ENCODE results near the gene MED16. TPM values are rescaled to one million over a fixed set of nuclear protein-coding genes. Genes with fewer than 3 reads are reported as not detected.
A peak's percentile ranks its signal among the peaks of the same experiment; 100 is the strongest.

The MED16 gene
- total and polyA plus RNA-seq, 2 of the 13 experiments (the other 11 are each of a cell fraction or from before 2014, with no cell fraction given) = 13.3 to 14.8 TPM

DNA sequence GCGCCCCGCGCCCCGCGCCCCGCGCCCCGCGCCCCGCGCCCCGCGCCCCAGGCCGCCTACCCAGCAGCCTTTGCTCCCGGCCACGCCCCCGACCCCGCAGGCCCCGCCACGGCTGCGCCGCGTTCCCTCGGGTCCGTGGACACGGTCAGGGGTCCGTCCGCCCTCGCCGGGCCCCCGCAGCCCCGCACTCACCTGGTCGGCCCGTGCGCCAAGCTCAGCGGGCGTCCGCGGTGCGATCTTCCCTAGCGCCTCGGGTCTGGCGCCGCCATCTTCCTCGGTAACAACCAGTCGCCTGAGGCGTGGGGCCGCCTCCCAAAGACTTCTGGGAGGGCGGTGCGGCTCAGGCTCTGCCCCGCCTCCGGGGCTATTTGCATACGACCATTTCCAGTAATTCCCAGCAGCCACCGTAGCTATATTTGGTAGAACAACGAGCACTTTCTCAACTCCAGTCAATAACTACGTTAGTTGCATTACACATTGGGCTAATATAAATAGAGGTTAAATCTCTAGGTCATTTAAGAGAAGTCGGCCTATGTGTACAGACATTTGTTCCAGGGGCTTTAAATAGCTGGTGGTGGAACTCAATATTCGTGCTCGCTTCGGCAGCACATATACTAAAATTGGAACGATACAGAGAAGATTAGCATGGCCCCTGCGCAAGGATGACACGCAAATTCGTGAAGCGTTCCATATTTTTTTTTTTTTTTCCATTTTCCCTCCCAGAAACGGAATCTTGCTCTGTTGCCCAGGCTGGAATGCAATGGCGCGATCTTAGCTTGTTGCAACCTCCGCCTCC lies at the start of gene MED16, which contains the start of gene RNU6-9 (continued):
- TF ChIP-seq, protein P1, sequence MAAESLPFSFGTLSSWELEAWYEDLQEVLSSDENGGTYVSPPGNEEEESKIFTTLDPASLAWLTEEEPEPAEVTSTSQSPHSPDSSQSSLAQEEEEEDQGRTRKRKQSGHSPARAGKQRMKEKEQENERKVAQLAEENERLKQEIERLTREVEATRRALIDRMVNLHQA (CRISPR knock-in tag; IDR thresholded peaks at IDR 0.05) = no peak
- no peak for TF ChIP-seq NFYC (CRISPR knock-in tag; IDR thresholded peaks at IDR 0.05)
- TF ChIP-seq, protein P2, sequence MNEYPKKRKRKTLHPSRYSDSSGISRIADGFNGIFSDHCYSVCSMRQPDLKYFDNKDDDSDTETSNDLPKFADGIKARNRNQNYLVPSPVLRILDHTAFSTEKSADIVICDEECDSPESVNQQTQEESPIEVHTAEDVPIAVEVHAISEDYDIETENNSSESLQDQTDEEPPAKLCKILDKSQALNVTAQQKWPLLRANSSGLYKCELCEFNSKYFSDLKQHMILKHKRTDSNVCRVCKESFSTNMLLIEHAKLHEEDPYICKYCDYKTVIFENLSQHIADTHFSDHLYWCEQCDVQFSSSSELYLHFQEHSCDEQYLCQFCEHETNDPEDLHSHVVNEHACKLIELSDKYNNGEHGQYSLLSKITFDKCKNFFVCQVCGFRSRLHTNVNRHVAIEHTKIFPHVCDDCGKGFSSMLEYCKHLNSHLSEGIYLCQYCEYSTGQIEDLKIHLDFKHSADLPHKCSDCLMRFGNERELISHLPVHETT (CRISPR knock-in tag; conservative IDR thresholded peaks at IDR 0.05) = 0 out of 2 replicates have a peak, but pooled peaks have one; percentile 38
- TF ChIP-seq, protein P3, sequence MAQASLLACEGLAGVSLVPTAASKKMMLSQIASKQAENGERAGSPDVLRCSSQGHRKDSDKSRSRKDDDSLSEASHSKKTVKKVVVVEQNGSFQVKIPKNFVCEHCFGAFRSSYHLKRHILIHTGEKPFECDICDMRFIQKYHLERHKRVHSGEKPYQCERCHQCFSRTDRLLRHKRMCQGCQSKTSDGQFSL (CRISPR knock-in tag; IDR thresholded peaks at IDR 0.05) = 0 out of 2 replicates have a peak, but pooled peaks have one; percentile 49
- TF ChIP-seq KDM6A (CRISPR knock-in tag; IDR thresholded peaks at IDR 0.05; ENCODE audit: low read depth) = no peak
- no peak for TF ChIP-seq XBP1 (CRISPR knock-in tag; IDR thresholded peaks at IDR 0.05)
- TF ChIP-seq, protein P4, sequence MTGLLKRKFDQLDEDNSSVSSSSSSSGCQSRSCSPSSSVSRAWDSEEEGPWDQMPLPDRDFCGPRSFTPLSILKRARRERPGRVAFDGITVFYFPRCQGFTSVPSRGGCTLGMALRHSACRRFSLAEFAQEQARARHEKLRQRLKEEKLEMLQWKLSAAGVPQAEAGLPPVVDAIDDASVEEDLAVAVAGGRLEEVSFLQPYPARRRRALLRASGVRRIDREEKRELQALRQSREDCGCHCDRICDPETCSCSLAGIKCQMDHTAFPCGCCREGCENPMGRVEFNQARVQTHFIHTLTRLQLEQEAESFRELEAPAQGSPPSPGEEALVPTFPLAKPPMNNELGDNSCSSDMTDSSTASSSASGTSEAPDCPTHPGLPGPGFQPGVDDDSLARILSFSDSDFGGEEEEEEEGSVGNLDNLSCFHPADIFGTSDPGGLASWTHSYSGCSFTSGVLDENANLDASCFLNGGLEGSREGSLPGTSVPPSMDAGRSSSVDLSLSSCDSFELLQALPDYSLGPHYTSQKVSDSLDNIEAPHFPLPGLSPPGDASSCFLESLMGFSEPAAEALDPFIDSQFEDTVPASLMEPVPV (CRISPR knock-in tag; IDR thresholded peaks at IDR 0.05) = peak; percentile 79
- TF ChIP-seq, protein P5, sequence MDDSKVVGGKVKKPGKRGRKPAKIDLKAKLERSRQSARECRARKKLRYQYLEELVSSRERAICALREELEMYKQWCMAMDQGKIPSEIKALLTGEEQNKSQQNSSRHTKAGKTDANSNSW (CRISPR knock-in tag; IDR thresholded peaks at IDR 0.05; ENCODE audit: borderline replicate concordance) = no peak
- no peak for TF ChIP-seq SRSF4 (IDR thresholded peaks at IDR 0.05; ENCODE audit: low read depth, low read length, poor library complexity, severe bottlenecking)
- peak; percentile 88 for TF ChIP-seq POLR2G (IDR thresholded peaks at IDR 0.05; ENCODE audit: low read depth, low read length)
- TF ChIP-seq, protein P6, sequence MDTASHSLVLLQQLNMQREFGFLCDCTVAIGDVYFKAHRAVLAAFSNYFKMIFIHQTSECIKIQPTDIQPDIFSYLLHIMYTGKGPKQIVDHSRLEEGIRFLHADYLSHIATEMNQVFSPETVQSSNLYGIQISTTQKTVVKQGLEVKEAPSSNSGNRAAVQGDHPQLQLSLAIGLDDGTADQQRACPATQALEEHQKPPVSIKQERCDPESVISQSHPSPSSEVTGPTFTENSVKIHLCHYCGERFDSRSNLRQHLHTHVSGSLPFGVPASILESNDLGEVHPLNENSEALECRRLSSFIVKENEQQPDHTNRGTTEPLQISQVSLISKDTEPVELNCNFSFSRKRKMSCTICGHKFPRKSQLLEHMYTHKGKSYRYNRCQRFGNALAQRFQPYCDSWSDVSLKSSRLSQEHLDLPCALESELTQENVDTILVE (CRISPR knock-in tag; IDR thresholded peaks at IDR 0.05) = peak; percentile 78; the same call in 1 of the 2 replicates
- TF ChIP-seq TARDBP (CRISPR knock-in tag; IDR thresholded peaks at IDR 0.05) = peak; percentile 49
- no peak for TF ChIP-seq SMC3 (IDR thresholded peaks at IDR 0.05; ENCODE audit: low read length)
- no peak for TF ChIP-seq CHD4 (IDR thresholded peaks at IDR 0.05; ENCODE audit: borderline replicate concordance, low read length)
- TF ChIP-seq FIP1L1 (IDR thresholded peaks at IDR 0.05; ENCODE audit: borderline replicate concordance, insufficient read depth, low read depth, low read length) = no peak
- TF ChIP-seq SMARCE1 (IDR thresholded peaks at IDR 0.05; ENCODE audit: borderline replicate concordance) = no peak
- no peak for TF ChIP-seq SMARCC2 (IDR thresholded peaks at IDR 0.05)
- no peak for TF ChIP-seq ZNF296 (CRISPR knock-in tag; conservative IDR thresholded peaks at IDR 0.05)
- TF ChIP-seq ZNF567 (CRISPR knock-in tag; IDR thresholded peaks at IDR 0.05; ENCODE audit: borderline replicate concordance) = no peak
- TF ChIP-seq SYNCRIP (IDR thresholded peaks at IDR 0.05; ENCODE audit: insufficient read depth, low read depth, low read length) = no peak
- no peak; the same call in 1 of the 2 replicates for TF ChIP-seq MAF1 (CRISPR knock-in tag; IDR thresholded peaks at IDR 0.05; ENCODE audit: borderline replicate concordance)
- TF ChIP-seq MED8 (CRISPR knock-in tag; IDR thresholded peaks at IDR 0.05; ENCODE audit: insufficient replicate concordance) = no peak
- TF ChIP-seq GTF2F1 (IDR thresholded peaks at IDR 0.05; ENCODE audit: low read length) = no peak
- TF ChIP-seq, protein P7, sequence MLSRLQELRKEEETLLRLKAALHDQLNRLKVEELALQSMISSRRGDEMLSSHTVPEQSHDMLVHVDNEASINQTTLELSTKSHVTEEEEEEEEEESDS (CRISPR knock-in tag; IDR thresholded peaks at IDR 0.05; ENCODE audit: borderline replicate concordance) = peak; percentile 100
